Fibroblast of the aortic adventitia (primary cell): ENCODE data around the gene NUP43. TPM values are rescaled to one million over a fixed set of nuclear protein-coding genes. Genes with fewer than 3 reads are reported as not detected.
"Not testable (repeated sequence)": the region's sequence is repeated elsewhere in the genome, so short reads cannot be mapped to it uniquely, and the experiment has no call there.

Experiments used
- DNase-seq: peaks from one replicate; pipeline ENCODE4 v3.0.0-alpha.2; 2010; ENCODE audit warnings: low read depth
- H3K4me3 ChIP-seq: 2 replicates; pipeline ENCODE4 v1.5.1; 2011; ENCODE audit warnings: low read depth, mild to moderate bottlenecking, control low read depth, low read length, moderate library complexity
- total RNA-seq: library from RNA; depleted of rRNA; stranded (reverse); fragments of >200 nt; gene quantifications from 2 replicates; pipeline ENCODE4 v1.2.3, GENCODE V29; 2012; ENCODE audit warnings: low replicate concordance
- TF ChIP-seq, protein P1 (sequence below): IDR thresholded peaks from 2 replicates; pipeline ENCODE4 v1.5.1; 2011; ENCODE audit warnings: mild to moderate bottlenecking, low read length, control low read depth, inconsistent platforms; ENCODE audit not compliant: insufficient read depth

NUP43 gene
- total RNA-seq, 1 donor: 45.6 TPM

DNA sequence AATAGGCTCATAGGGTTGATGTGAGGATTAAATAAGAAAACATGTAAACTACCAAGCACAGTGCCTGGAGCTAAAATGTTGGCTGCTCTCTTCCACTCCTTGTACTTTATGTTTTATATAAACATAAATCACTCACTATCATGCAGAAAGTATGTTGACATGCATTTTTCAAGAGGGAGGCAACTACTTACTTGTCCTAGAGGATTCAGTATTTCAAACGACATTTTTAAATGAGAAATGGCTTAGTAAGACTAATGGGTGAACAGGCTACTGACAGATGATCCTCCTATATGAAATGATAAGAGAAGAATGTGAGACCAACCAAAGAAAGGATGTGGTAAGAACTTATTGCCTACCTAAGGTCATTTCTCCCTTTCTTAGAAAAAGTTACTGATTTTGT, 49.4 kb downstream of the NUP43 start:
- TF ChIP-seq, protein P1, sequence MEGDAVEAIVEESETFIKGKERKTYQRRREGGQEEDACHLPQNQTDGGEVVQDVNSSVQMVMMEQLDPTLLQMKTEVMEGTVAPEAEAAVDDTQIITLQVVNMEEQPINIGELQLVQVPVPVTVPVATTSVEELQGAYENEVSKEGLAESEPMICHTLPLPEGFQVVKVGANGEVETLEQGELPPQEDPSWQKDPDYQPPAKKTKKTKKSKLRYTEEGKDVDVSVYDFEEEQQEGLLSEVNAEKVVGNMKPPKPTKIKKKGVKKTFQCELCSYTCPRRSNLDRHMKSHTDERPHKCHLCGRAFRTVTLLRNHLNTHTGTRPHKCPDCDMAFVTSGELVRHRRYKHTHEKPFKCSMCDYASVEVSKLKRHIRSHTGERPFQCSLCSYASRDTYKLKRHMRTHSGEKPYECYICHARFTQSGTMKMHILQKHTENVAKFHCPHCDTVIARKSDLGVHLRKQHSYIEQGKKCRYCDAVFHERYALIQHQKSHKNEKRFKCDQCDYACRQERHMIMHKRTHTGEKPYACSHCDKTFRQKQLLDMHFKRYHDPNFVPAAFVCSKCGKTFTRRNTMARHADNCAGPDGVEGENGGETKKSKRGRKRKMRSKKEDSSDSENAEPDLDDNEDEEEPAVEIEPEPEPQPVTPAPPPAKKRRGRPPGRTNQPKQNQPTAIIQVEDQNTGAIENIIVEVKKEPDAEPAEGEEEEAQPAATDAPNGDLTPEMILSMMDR: no peak
- H3K4me3 ChIP-seq: no peak overlapping the region
- peak; percentile 65 for DNase-seq

DNA sequence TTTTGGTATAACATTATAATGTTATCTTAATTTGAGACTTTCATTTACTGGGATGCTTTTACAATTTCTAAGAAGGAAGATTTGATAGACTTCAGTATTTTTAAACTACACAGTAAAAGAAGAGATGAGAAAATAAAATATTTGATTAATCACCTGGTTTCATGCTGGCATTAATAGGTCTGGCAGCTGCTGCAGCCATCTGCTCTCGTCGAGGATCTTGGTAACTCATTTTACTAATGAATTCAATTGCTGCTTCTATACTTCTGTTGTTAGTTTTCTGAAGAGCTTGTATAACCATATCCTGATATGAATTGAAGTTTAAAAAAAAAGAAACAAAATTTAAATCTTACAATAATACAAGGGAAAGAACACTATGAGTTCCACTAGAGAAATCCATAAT, 51.4 kb downstream of the NUP43 start:
- TF ChIP-seq, protein P1: no peak
- no peak overlapping the region for H3K4me3 ChIP-seq
- no peak for DNase-seq

DNA sequence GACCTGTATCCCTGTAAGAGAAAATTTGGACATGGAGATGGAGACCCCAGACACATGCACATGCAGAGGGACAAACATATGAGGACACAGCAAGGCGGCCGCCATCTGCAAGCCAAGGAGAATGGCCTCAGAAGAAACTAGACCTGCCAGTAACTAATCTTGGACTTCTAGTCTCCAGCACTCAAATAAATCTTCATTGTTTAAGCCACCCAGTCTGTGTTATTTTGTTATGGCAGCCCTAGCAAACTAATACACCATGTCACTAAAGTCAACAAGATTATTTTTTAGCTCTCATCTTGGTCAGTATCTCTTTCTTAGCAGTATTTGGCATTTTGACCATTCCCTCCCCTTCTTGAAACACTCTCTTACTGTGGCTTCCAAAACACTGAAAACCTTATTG, 55.1 kb downstream of the NUP43 start:
- TF ChIP-seq, protein P1: no peak
- no peak for DNase-seq
- no peak overlapping the region for H3K4me3 ChIP-seq

DNA sequence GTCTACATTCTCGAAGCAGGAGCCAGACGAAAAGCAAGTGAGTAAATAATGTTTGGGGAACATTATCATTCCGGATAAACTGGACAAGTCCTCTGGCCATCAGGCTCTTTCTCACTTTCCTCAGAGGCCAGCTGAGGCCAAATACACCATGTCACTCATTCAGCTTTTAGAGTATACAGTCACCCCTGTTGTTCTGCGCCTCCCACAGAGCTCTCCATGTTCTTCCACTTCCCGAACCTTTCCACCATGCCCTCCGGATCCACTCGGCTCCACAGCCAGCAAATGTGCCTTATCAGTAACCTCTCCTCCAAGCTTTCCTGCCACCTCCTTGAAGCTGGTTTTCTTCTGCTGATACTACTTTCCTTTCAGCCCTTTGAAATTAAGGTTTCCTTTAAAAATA, 60.1 kb downstream of the NUP43 start:
- TF ChIP-seq, protein P1: no peak
- no peak overlapping the region for H3K4me3 ChIP-seq
- DNase-seq: no peak

DNA sequence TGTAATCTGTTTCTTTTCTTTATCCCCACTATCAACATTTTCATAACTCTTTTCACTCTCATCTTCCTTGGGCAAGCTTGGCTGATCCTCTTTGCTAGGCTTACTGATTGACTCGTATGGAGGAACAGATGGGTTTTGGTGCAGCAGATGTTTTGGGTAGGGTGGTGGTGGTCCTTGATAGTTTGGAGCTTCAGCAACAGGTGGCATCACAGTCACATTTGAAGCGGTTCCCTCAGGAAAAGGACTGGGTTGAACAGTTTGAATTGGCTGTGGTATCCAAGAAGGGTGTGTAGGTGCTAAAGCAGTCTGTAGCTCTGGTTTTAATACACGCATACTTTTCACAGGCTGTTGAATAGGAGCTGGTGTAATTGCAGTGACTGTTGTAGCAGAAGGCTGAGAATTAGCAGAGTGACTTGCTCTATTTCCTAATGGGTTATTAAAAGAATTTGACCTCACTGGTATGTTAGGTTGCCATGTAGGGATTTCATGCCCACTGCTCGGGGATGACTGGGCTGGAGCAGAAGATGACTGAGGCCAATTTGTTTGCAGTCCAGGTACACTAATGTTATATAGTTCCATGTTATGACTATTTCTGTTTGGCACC, 63.0 kb downstream of the NUP43 start:
- H3K4me3 ChIP-seq: no peak overlapping the region
- DNase-seq: no peak
- TF ChIP-seq, protein P1: no peak

DNA sequence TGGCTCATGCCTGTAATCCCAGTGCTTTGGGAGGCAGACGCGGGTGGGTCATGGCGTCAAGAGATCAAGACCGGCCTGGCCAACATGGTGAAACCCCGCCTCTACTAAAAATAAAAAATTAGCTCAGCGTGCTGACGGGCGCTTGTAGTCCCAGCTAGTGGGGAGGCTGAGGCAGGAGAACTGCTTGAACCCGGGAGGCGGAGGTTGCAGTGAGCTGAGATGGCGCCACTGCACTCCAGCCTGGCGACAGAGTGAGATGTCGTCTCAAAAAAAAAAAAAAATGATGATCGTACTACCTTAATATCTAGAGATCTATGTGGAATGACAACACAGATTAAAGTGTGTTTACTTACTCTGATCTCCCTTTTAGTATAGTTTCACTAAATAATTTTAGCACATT, 64.5 kb downstream of the NUP43 start:
- DNase-seq, H3K4me3 ChIP-seq: not testable (repeated sequence)

DNA sequence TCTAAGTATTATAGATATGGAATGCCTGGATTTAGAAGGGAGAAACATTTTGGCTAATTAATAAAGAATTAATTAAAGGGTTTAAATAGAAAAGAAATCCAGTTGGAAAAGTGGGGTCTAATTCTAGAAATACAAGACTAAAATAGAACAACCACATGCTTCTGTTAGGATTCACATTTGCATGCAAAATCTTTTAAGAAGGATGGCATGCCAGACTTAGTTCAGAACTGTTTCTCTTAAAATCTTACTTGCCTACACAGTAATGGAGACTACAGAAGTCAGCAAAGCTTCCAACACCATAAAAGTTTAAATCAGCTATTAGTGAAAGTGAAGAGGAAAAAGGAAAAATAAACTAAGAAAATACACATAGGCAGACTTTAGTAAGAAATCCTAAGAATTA, 65.1 kb downstream of the NUP43 start:
- H3K4me3 ChIP-seq: no peak overlapping the region
- no peak for DNase-seq
- TF ChIP-seq, protein P1: no peak
